ENCODE results near the gene TALDO1.

GRCh38 chr11:803770-804598 is 56.7 kb downstream of the TALDO1 start:
- no peak for TF ChIP-seq GATA2 (IDR thresholded peaks at IDR 0.05; ENCODE audit: low read depth, low read length)
- no peak for TF ChIP-seq GATA3 (IDR thresholded peaks at IDR 0.05; ENCODE audit: low read depth, low read length)
